GM19372 (cell line): ENCODE results near the gene CDC42SE2.

ENCODE experiments used
- ATAC-seq: cut with Tn5 transposase; IDR thresholded peaks from one replicate; pipeline ENCODE4 v1.9.1; 2021; ENCODE audit warnings: mild to moderate bottlenecking, low read depth, moderate library complexity; ENCODE audit not compliant: unreplicated experiment

CDC42SE2 gene

DNA sequence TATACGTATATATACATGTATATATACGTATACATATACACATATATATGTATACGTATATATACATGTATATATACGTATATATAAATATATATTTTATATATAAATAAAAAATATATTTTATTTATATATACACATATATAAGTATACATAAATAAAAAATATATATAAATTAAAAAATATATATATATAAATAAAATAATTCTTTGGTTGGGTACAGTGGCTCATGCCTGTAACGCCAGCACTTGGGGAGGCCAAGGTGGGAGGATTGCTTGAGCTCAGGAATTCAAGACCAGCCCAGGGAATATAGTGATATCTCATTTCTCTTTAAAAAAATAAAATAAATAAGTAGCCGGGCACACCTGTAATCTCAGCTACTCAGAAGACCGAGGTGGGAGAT is 155.0 kb downstream of the CDC42SE2 start:
- no peak for ATAC-seq

DNA sequence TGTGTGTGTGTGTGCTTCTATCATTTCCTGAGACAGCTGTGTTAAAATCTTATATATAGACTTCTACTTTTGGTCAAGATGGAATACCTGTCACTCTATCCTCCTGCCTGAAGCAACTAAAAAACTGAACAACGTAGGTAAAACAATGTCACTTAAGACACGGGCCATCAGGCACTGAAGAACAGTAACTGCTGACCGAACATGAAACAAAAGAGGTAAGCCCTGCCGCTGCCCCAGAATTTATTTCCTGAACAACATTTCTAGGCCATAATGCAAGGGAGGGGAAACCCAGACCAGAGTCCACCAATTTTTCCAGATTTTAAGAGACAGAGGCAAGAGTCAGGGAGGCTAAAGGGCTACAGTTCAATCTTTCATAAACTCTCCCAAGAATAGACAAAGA is 156.0 kb downstream of the CDC42SE2 start:
- ATAC-seq, result no peak

DNA sequence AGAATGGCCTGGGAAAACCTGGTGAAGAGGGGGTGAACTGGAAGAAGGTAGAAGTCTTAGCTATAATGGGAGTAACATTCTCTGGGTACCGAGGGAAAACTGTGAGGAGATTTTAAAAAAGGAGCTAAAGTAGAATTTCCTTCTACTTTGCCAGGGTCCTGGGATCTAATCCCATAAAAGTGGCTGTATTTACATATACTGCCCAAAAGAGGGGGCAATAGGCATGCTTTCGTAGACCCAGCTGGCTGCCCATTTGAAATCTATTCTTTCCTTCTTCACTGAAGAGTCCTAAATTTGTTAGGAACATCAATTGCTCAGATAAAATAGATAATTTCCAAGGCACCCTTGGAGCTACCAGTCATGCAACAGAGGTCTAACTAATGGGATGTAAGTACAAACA is 159.2 kb downstream of the CDC42SE2 start:
- ATAC-seq, result no peak

DNA sequence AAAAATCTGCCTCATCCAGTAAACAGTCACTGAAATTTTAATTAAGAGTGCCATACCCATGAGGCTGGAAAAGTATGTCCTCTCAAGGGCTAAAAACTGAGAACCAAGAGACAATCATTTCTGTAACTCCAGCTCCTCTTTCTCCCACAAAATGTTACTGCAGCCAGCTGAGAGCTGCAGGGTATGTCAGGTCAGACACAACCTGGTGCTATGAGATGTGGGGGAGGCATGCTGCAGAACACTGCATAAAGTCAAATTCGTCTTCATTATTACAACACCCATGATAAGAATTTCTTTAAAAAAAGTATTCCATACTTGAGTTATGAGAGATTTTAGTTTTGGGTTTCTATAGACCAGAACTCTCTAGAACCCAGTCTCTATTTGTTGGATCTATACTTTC is 162.2 kb downstream of the CDC42SE2 start:
- ATAC-seq, result no peak

DNA sequence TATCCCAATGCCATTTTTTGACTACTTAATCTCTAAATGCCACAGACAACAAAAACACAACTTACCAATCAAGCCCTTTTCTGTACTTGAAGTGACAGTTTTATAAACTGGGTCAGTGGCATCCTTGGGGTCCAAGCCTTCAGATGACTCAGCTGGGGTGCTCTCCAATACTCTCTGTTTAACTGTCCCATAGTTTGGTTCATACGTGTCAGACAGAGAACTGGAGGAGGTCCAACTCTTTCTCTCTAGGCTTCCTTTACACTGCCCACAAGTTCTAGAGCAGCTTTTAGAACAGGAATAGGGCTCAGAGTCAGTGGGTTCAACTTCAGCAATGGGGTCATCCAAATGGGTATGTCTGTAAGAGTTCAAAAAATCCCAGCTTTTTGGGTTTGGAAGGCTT is 166.9 kb downstream of the CDC42SE2 start:
- no peak for ATAC-seq

DNA sequence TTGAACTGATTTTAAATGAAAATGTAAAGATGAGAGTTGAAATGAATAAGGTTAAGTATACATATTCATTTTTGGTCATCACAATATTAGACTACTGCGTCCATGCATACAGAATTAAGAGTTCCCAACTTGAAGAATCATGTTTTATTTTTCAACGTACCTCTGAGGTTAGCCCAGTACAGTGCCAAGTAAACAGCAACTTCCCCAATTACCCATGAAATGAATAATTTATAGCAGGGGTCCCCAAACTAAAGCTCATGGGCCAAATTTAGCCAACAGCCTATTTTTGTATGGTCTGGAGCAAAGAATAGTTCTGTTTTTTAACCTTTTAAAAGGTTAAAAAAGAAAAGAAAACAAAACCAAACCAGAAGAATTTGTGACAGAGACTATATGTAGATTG is 167.9 kb downstream of the CDC42SE2 start:
- no peak for ATAC-seq

DNA sequence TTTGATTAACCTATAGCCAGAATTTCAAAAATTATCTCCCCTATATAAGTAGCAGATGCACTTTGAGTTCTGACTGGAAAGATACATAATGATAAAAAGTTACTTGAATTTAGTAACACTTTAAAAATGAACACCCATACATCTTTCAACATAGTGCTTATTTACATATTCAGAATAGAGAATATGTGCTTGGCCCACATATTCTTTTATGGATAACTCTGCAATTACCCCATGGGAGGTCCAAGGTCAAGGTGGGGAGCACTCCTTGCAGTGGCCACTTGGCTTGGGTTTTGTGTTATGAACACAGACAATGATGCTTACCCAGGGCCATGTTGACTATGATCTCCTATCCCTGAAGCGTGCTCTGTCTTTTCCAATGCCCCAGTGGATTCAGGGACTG is 169.3 kb downstream of the CDC42SE2 start:
- ATAC-seq, result no peak

DNA sequence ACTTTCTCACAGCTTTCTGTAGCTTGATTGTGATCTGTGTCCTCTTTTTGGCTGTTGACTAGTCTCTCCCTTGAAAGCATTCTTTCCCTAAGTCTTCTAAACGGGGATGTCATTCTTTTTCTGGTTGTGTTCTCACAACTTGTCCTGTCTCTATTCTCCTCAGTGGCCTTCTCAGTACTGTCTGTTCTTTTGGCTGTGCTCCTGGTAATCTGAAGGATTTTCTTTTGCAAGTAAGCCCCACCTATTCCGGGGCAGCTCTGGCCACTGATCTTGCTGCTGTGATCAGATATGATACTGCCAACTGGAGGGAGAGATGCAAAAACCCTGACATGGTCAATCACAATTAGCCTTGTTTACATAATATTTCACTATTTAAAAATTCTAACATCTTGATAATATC is 172.2 kb downstream of the CDC42SE2 start:
- no peak for ATAC-seq

DNA sequence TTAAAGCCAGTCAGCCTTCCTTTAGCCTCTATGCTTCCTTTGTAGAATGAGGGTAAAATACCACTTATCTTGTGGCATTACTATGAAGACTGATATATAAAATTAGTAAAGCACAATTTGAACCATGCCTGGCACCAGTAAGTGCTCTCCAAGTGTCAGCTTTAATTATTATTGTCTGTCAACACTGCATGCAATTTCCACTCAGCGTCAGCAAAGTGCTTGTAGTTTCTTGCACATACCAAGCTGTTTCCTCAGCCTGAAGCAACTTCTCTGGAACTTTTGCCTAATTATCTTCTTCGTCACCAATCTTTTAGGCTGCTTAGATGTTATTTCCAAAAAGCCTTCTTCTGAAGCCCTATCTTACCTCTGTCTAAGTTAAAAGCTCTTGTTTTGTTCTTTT is 177.3 kb downstream of the CDC42SE2 start:
- no peak for ATAC-seq
